SK-N-SH treated with all-trans-retinoic acid at 6 μM for 48 hours (cell line): ENCODE measurements around the gene DDX50.

Experiments
- ATAC-seq: fragments of 200-7000 bp; cut with Tn5 transposase; 3 replicates; pipeline ENCODE4 v1.9.1; 2020; ENCODE audit warnings: mild to moderate bottlenecking, moderate library complexity
- ARNTL ChIP-seq: fragments of 450-650 bp; formaldehyde crosslinking; IDR thresholded peaks from 2 replicates; pipeline ENCODE4 v1.5.0; 2020; ENCODE audit warnings: low read depth, mild to moderate bottlenecking, moderate library complexity, borderline replicate concordance
- BACH2 ChIP-seq: fragments of 250-450 bp; sonication (Bioruptor Pico); IDR thresholded peaks from 2 replicates; pipeline ENCODE4 v1.9.0; 2021; ENCODE audit warnings: mild to moderate bottlenecking, borderline replicate concordance
- CSDC2 ChIP-seq: fragments of 250-450 bp; sonication (Bioruptor Pico); IDR thresholded peaks from 2 replicates; pipeline ENCODE4 v1.5.0; 2020; ENCODE audit warnings: mild to moderate bottlenecking, moderate library complexity
- CSRNP3 ChIP-seq: fragments of 250-450 bp; sonication (Bioruptor Pico); IDR thresholded peaks from 2 replicates; pipeline ENCODE4 v1.5.1; 2021; ENCODE audit warnings: mild to moderate bottlenecking, moderate library complexity
- GLIS3 ChIP-seq: fragments of 250-450 bp; sonication (Bioruptor Pico); IDR thresholded peaks from 2 replicates; pipeline ENCODE4 v1.5.0; 2020; ENCODE audit warnings: mild to moderate bottlenecking, moderate library complexity
- ISL1 ChIP-seq: fragments of 250-450 bp; sonication (Bioruptor Pico); IDR thresholded peaks from 2 replicates; pipeline ENCODE4 v2.1.2; 2022; ENCODE audit warnings: mild to moderate bottlenecking, moderate library complexity
- OSR1 ChIP-seq: fragments of 250-450 bp; sonication (Bioruptor Pico); IDR thresholded peaks from 2 replicates; pipeline ENCODE4 v1.8.0; 2022; ENCODE audit warnings: moderate library complexity, mild to moderate bottlenecking, inconsistent platforms
- PATZ1 ChIP-seq: fragments of 250-450 bp; sonication (Bioruptor Pico); IDR thresholded peaks from 2 replicates; pipeline ENCODE4 v1.8.0; 2020; ENCODE audit warnings: mild to moderate bottlenecking, moderate library complexity, borderline replicate concordance
- PPARA ChIP-seq: fragments of 250-450 bp; sonication (Bioruptor Pico); IDR thresholded peaks from 2 replicates; pipeline ENCODE4 v1.5.0; 2020; ENCODE audit warnings: mild to moderate bottlenecking, borderline replicate concordance
- RARB ChIP-seq: fragments of 250-450 bp; sonication (Bioruptor Pico); IDR thresholded peaks from 2 replicates; pipeline ENCODE4 v1.8.0; 2021; ENCODE audit warnings: mild to moderate bottlenecking, moderate library complexity
- SNAI2 ChIP-seq: fragments of 250-450 bp; sonication (Bioruptor Pico); IDR thresholded peaks from 2 replicates; pipeline ENCODE4 v1.5.0; 2020; ENCODE audit warnings: mild to moderate bottlenecking, moderate library complexity
- TCF4 ChIP-seq: fragments of 250-450 bp; sonication (Bioruptor Pico); IDR thresholded peaks from 2 replicates; pipeline ENCODE4 v1.8.0; 2021; ENCODE audit warnings: mild to moderate bottlenecking, moderate library complexity, borderline replicate concordance
- TOX ChIP-seq: fragments of 250-450 bp; sonication (Bioruptor Pico); IDR thresholded peaks from 2 replicates; pipeline ENCODE4 v1.8.0; 2021; ENCODE audit warnings: mild to moderate bottlenecking, moderate library complexity, borderline replicate concordance
- ZC3H10 ChIP-seq: fragments of 250-450 bp; sonication (Bioruptor Pico); IDR thresholded peaks from 2 replicates; pipeline ENCODE4 v1.5.1; 2021; ENCODE audit warnings: mild to moderate bottlenecking, moderate library complexity
- ZFP3 ChIP-seq: fragments of 250-450 bp; sonication (Bioruptor Pico); IDR thresholded peaks from 2 replicates; pipeline ENCODE4 v1.5.0; 2020; ENCODE audit warnings: mild to moderate bottlenecking, moderate library complexity
- ZFP30 ChIP-seq: fragments of 450-650 bp; formaldehyde crosslinking; IDR thresholded peaks from 2 replicates; pipeline ENCODE4 v1.5.0; 2022; ENCODE audit warnings: mild to moderate bottlenecking, moderate library complexity
- ZNF70 ChIP-seq: fragments of 450-650 bp; formaldehyde crosslinking; IDR thresholded peaks from 2 replicates; pipeline ENCODE4 v1.5.0; 2020; ENCODE audit warnings: mild to moderate bottlenecking, moderate library complexity
- ZNF8 ChIP-seq: fragments of 450-650 bp; formaldehyde crosslinking; IDR thresholded peaks from 2 replicates; pipeline ENCODE4 v1.5.0; 2020; ENCODE audit warnings: mild to moderate bottlenecking, moderate library complexity
- TF ChIP-seq, protein P1 (sequence below): fragments of 250-450 bp; sonication (Bioruptor Pico); IDR thresholded peaks from 2 replicates; pipeline ENCODE4 v1.5.1; 2020; ENCODE audit warnings: low read depth, mild to moderate bottlenecking, moderate library complexity
- TF ChIP-seq, protein P2 (sequence below): fragments of 250-450 bp; sonication (Bioruptor Pico); IDR thresholded peaks from 2 replicates; pipeline ENCODE4 v1.8.0; 2021; ENCODE audit warnings: low read depth, mild to moderate bottlenecking, moderate library complexity, borderline replicate concordance

DDX50 gene

GRCh38 chr10:68879628-68880027 is 21.5 kb upstream of the DDX50 start:
- no peak for ATAC-seq

GRCh38 chr10:68880181-68880580 is 20.9 kb upstream of the DDX50 start:
- no peak for ATAC-seq
- TF ChIP-seq SNAI2 (CRISPR knock-in tag) (no peak), ARNTL (CRISPR knock-in tag) (no peak), ZNF70 (no peak), BACH2 (no peak), GLIS3 (CRISPR knock-in tag) (no peak), ZNF8 (CRISPR knock-in tag) (no peak), PATZ1 (CRISPR knock-in tag) (no peak), CSDC2 (CRISPR knock-in tag) (no peak), TCF4 (CRISPR knock-in tag) (no peak), PPARA (no peak), CSRNP3 (CRISPR knock-in tag) (no peak), ISL1 (CRISPR knock-in tag) (no peak), OSR1 (CRISPR knock-in tag) (no peak), RARB (no peak), ZFP3 (CRISPR knock-in tag) (no peak)
- TF ChIP-seq, protein P1, sequence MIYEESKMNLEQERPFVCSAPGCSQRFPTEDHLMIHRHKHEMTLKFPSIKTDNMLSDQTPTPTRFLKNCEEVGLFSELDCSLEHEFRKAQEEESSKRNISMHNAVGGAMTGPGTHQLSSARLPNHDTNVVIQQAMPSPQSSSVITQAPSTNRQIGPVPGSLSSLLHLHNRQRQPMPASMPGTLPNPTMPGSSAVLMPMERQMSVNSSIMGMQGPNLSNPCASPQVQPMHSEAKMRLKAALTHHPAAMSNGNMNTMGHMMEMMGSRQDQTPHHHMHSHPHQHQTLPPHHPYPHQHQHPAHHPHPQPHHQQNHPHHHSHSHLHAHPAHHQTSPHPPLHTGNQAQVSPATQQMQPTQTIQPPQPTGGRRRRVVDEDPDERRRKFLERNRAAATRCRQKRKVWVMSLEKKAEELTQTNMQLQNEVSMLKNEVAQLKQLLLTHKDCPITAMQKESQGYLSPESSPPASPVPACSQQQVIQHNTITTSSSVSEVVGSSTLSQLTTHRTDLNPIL (CRISPR knock-in tag): no peak

More at GRCh38 chr10:68879628-68880027, 21.5 kb upstream of the DDX50 start:
- TF ChIP-seq PATZ1 (CRISPR knock-in tag): no peak
- no peak for TF ChIP-seq SNAI2 (CRISPR knock-in tag)
- no peak for TF ChIP-seq RARB
- TF ChIP-seq OSR1 (CRISPR knock-in tag): no peak
- no peak for TF ChIP-seq BACH2
- TF ChIP-seq, protein P1 (CRISPR knock-in tag): no peak
- no peak for TF ChIP-seq CSRNP3 (CRISPR knock-in tag)
- TF ChIP-seq ZFP30 (CRISPR knock-in tag): no peak
- TF ChIP-seq ZC3H10: no peak
- TF ChIP-seq TOX (CRISPR knock-in tag): no peak
- TF ChIP-seq GLIS3 (CRISPR knock-in tag): no peak
- TF ChIP-seq, protein P2, sequence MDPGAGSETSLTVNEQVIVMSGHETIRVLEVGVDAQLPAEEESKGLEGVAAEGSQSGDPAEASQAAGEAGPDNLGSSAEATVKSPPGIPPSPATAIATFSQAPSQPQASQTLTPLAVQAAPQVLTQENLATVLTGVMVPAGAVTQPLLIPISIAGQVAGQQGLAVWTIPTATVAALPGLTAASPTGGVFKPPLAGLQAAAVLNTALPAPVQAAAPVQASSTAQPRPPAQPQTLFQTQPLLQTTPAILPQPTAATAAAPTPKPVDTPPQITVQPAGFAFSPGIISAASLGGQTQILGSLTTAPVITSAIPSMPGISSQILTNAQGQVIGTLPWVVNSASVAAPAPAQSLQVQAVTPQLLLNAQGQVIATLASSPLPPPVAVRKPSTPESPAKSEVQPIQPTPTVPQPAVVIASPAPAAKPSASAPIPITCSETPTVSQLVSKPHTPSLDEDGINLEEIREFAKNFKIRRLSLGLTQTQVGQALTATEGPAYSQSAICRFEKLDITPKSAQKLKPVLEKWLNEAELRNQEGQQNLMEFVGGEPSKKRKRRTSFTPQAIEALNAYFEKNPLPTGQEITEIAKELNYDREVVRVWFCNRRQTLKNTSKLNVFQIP: no peak
- no peak for TF ChIP-seq ZNF70
- no peak for TF ChIP-seq ARNTL (CRISPR knock-in tag)
- TF ChIP-seq ZNF8 (CRISPR knock-in tag): no peak
- no peak for TF ChIP-seq PPARA
- no peak for TF ChIP-seq TCF4 (CRISPR knock-in tag)
- TF ChIP-seq CSDC2 (CRISPR knock-in tag): no peak
- TF ChIP-seq ZFP3 (CRISPR knock-in tag): no peak
